HG03521 (cell line): ENCODE data around the gene TMEM138.
"Not testable (repeated sequence)": the region's sequence is repeated elsewhere in the genome, so short reads cannot be mapped to it uniquely, and the experiment has no call there.

Experiments
- ATAC-seq: cut with Tn5 transposase; IDR thresholded peaks from one replicate; pipeline ENCODE4 v1.9.1; 2021; ENCODE audit warnings: mild to moderate bottlenecking, moderate library complexity; ENCODE audit not compliant: unreplicated experiment

Gene TMEM138

GRCh38 chr11:61362542-61362875 lies 335 bp downstream of the TMEM138 start:
- no peak for ATAC-seq

GRCh38 chr11:61364012-61364675 lies 2.0 kb downstream of the TMEM138 start:
- no peak for ATAC-seq

GRCh38 chr11:61367406-61367805 lies 5.2 kb downstream of the TMEM138 start:
- no peak for ATAC-seq

GRCh38 chr11:61368646-61369045 lies 6.5 kb downstream of the TMEM138 start:
- no peak for ATAC-seq

GRCh38 chr11:61369372-61370348 lies 7.5 kb downstream of the TMEM138 start:
- ATAC-seq, result no peak

GRCh38 chr11:61370349-61371005 lies 8.3 kb downstream of the TMEM138 start:
- no peak for ATAC-seq

- no peak for ATAC-seq
These were observed 10.7 kb downstream of the TMEM138 start for GRCh38 chr11:61372659-61373420.

GRCh38 chr11:61375761-61376108 lies 13.6 kb downstream of the TMEM138 start:
- ATAC-seq, result no peak

- no peak for ATAC-seq
These were observed 15.4 kb downstream of the TMEM138 start for GRCh38 chr11:61377461-61378160.

GRCh38 chr11:61378713-61379313 lies 16.6 kb downstream of the TMEM138 start:
- ATAC-seq, result no peak

GRCh38 chr11:61380884-61381283 lies 18.7 kb downstream of the TMEM138 start:
- ATAC-seq, result no peak

- not testable (repeated sequence) for ATAC-seq
These were observed 21.7 kb downstream of the TMEM138 start for GRCh38 chr11:61383859-61384258.

GRCh38 chr11:61384271-61385242 lies 22.4 kb downstream of the TMEM138 start:
- no peak for ATAC-seq

- ATAC-seq, result no peak
These were observed 28.0 kb downstream of the TMEM138 start for GRCh38 chr11:61390161-61390560.

- no peak for ATAC-seq
These were observed 30.9 kb downstream of the TMEM138 start for GRCh38 chr11:61392981-61393595.

- ATAC-seq, result no peak
These were observed 39.0 kb downstream of the TMEM138 start for GRCh38 chr11:61401173-61401572.

- ATAC-seq, result no peak
These were observed 39.4 kb downstream of the TMEM138 start for GRCh38 chr11:61401573-61401972.

- ATAC-seq, result no peak
These were observed 41.5 kb downstream of the TMEM138 start for GRCh38 chr11:61403658-61404057.
